ENCODE measurements around the gene ULK3. TPM values are rescaled to one million over a fixed set of nuclear protein-coding genes. Genes with fewer than 3 reads are reported as not detected.

ULK3 gene
- total and polyA plus RNA-seq, 11 donors, result 22.6 to 39.3 (median 29.3) TPM

DNA sequence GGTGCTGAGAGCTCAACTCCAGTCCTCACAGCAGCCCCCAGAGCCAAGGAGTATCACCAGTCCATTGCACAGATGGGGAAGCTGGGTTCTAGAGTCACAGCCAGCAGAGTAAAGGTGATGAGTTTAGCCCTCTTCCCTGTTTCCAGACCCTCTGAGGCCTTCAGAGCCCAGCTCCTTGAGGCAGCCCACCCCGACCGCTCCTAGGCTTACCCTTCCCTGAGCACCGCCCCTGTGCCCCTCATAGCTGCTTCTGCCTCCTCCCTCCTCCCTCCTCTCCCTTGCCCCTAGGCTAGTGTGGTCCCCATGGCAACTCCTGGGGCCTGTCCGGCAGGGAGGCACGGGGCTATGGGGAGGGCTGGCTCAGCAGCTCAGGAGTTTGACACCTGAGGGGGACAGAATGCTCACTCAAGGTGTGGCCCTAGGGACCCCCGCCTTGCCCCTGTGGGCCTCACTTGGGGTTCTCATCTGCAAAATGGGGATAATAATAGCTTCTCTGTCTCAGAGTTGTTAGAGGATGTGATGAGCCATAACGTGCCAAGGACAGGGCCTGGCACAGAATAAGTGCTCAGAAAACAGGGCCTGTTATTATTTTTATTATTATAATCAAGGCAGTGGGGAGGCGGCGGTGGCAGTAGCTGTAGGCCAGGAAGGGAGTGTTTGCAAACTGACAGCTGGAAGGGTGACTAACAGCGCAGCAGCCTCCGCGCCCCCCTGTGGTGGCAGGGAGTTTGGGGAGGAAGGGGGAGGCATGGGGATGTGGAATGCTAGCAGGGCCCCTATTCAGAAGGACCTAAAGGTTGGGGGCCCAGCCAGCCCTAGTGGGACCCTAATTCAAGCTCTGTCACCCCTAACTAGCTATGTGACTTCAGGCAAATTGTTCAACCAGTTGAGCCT is 49.6 kb downstream of the ULK3 start:
- no peak for TF ChIP-seq POLR2A (IDR thresholded peaks at IDR 0.05)
- TF ChIP-seq, protein P1, sequence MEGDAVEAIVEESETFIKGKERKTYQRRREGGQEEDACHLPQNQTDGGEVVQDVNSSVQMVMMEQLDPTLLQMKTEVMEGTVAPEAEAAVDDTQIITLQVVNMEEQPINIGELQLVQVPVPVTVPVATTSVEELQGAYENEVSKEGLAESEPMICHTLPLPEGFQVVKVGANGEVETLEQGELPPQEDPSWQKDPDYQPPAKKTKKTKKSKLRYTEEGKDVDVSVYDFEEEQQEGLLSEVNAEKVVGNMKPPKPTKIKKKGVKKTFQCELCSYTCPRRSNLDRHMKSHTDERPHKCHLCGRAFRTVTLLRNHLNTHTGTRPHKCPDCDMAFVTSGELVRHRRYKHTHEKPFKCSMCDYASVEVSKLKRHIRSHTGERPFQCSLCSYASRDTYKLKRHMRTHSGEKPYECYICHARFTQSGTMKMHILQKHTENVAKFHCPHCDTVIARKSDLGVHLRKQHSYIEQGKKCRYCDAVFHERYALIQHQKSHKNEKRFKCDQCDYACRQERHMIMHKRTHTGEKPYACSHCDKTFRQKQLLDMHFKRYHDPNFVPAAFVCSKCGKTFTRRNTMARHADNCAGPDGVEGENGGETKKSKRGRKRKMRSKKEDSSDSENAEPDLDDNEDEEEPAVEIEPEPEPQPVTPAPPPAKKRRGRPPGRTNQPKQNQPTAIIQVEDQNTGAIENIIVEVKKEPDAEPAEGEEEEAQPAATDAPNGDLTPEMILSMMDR (IDR thresholded peaks at IDR 0.05), result peak in 4 of 12 donors; percentile 16 to 33 (median 22)
- no peak for ATAC-seq
- Histone ChIP-seq H3K36me3 (peaks cover 0 to 24% (median 0%) of the 10 kb centered on the region in 9 donors), H3K27ac (peak overlapping the region in 2 of 12 donors; percentile 11 to 97), H3K9me3 (no peaks in the 10 kb centered on the region), H3K4me1 (peaks cover 12 to 90% (median 58%) of the 10 kb centered on the region in 12 donors), H3K27me3 (no peaks in the 10 kb centered on the region), H3K4me3 (no peak overlapping the region)
- intact Hi-C loops (cut with DNase I), result no loop called here
- 71 to 81% (median 78%) methylated on average over 12 of the region's 12 CpGs for WGBS, 4 donors
- no peak for DNase-seq

- Histone ChIP-seq H3K4me1 (peaks cover 22 to 90% (median 63%) of the 10 kb centered on the region in 12 donors), H3K36me3 (peaks cover 0 to 19% (median 0%) of the 10 kb centered on the region in 9 donors), H3K9me3 (no peaks in the 10 kb centered on the region), H3K27me3 (no peaks in the 10 kb centered on the region), H3K4me3 (peak overlapping the region in 1 of 12 donors; percentile 15), H3K27ac (peak overlapping the region in 3 of 12 donors; percentile 11 to 97 (median 17))
- ATAC-seq (no peak), DNase-seq (peak in 1 of 5 donors; percentile 60)
- TF ChIP-seq, protein P1 (IDR thresholded peaks at IDR 0.05), result no peak
- TF ChIP-seq POLR2A (IDR thresholded peaks at IDR 0.05), result no peak
- 55 to 73% (median 68%) methylated on average over 10 to 12 of the region's 12 CpGs for WGBS, 4 donors
- intact Hi-C loops (cut with DNase I), result no loop called here
Observed at GRCh38 chr15:74792227-74793016, 50.5 kb downstream of the ULK3 start.

GRCh38 chr15:74791667-74792066 is 51.3 kb downstream of the ULK3 start:
- peaks cover 0 to 19% (median 0%) of the 10 kb centered on the region in 9 donors for H3K36me3 ChIP-seq
- no peak for ATAC-seq
- no peaks in the 10 kb centered on the region for H3K27me3 ChIP-seq
- no peak overlapping the region for H3K4me3 ChIP-seq
- peaks cover 27 to 96% (median 71%) of the 10 kb centered on the region in 12 donors for H3K4me1 ChIP-seq
- WGBS, 4 donors, result 72 to 91% (median 76%) methylated on average over 7 of the region's 7 CpGs
- TF ChIP-seq, protein P1 (IDR thresholded peaks at IDR 0.05), result no peak
- TF ChIP-seq POLR2A (IDR thresholded peaks at IDR 0.05), result no peak
- intact Hi-C loops (cut with DNase I), result no loop called here
- no peaks in the 10 kb centered on the region for H3K9me3 ChIP-seq
- no peak for DNase-seq
- H3K27ac ChIP-seq, result peak overlapping the region in 2 of 12 donors; percentile 17 to 97

Data from heart left ventricle (tissue), 16 donors.